ENCODE measurements around the gene MTF2. TPM values are rescaled to one million over a fixed set of nuclear protein-coding genes. Genes with fewer than 3 reads are reported as not detected.

Gene MTF2
- total RNA-seq, result 25.4 and 41.3 TPM in 2 replicates

GRCh38 chr1:93078986-93079654 lies at the start of gene MTF2:
MTF2 (plus strand) TSS chr1:93079283; CDS start chr1:93079527, 244 bp downstream.

GRCh38 chr1:93179886-93180722 lies 101.0 kb downstream of the MTF2 start, which contains the start of gene TMED5:
TMED5 (minus strand) TSS chr1:93180413; CDS start chr1:93180242, 171 bp downstream.

GRCh38 chr1:93180723-93181613 lies 101.9 kb downstream of the MTF2 start, which contains the start of gene CCDC18:
CCDC18 (plus strand) TSS chr1:93180724; CDS start chr1:93183362, 2,638 bp downstream.

Other genes with a start within 250 kb of the MTF2 start
- gene RPL5, start 247.2 kb upstream of the MTF2 start, total RNA-seq, result 925 and 959 TPM in 2 replicates
- gene DIPK1A, start 117.8 kb upstream of the MTF2 start, total RNA-seq, result 0.25 and 0.32 TPM in 2 replicates
- gene TMED5, start 101.1 kb downstream of the MTF2 start, total RNA-seq, result 29.6 and 62.1 TPM in 2 replicates
- 7.2 and 8.7 TPM in 2 replicates for gene CCDC18, start 101.4 kb downstream of the MTF2 start, total RNA-seq

All from bladder microvascular endothelial cell (primary cell).